HG02870 (cell line): ENCODE measurements around the gene MTERF2.
A peak's percentile ranks its signal among the peaks of the same experiment; 100 is the strongest.
"Not testable (repeated sequence)": the region's sequence is repeated elsewhere in the genome, so short reads cannot be mapped to it uniquely, and the experiment has no call there.

Experiments
- ATAC-seq: cut with Tn5 transposase; IDR thresholded peaks from one replicate; pipeline ENCODE4 v1.9.1; 2021; ENCODE audit warnings: mild to moderate bottlenecking, moderate library complexity; ENCODE audit not compliant: unreplicated experiment

Gene MTERF2, protein sequence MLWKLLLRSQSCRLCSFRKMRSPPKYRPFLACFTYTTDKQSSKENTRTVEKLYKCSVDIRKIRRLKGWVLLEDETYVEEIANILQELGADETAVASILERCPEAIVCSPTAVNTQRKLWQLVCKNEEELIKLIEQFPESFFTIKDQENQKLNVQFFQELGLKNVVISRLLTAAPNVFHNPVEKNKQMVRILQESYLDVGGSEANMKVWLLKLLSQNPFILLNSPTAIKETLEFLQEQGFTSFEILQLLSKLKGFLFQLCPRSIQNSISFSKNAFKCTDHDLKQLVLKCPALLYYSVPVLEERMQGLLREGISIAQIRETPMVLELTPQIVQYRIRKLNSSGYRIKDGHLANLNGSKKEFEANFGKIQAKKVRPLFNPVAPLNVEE

DNA sequence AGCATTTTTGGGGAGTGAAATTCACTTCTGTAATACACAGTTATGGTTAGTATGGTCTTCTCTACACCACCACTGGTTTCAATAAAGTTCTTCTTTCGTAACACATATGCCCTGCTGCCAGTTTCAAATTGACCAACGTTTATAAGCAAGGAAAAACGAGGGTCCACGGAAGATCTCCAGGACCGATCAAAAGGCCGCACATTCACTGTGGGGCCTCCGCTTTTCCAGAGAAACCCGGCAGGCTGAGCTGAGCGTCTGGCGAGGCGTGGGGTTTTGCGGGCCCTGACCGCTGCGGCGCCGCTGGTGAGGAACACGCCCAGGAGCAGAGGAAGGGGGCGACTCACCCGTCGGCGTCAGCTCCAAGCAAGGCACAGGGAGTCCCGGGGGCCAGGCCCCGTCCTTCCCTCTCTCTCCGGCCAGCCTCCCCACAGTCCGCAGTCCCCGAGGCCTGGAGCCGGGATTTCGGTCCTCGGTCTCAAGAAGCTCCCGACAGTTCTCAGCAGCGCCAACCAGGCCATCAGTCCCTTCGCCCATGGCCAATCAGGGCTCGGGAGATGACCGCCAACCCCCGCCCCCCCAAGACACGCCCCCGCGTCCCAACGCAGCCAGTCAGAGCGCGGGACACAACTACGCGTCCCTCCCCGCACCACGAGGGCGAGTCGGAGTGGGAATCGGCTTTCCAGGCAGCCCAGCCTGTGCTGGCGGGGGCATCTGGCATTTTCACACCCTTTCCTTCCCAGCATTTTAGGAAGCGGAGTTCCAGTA is at the start of gene MTERF2:
Gene MTERF2, minus strand, starts transcription at position 522 of the 765 bp plus-strand sequence. CDS start 8,432 bp downstream, outside the sequence.
- ATAC-seq: peak; percentile 92

DNA sequence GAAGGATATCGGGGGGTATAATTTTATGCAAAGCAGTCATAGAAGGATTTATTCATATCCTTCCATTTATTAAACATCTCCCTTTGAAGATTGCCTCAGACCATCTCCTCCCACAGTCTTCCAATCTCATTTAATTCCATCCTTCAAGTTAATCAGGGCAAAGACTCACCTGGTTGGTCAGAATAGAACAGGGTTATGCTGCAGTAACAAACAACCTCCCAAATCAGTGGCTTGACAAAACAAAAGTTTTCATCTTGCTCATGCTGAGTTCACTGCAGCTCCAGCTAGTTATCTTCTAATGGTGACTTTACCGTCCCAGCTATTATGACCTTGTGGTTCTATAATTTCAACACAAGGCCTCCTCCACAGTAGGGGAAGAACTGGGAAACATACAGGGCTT is 48.8 kb upstream of the MTERF2 start:
- no peak for ATAC-seq

DNA sequence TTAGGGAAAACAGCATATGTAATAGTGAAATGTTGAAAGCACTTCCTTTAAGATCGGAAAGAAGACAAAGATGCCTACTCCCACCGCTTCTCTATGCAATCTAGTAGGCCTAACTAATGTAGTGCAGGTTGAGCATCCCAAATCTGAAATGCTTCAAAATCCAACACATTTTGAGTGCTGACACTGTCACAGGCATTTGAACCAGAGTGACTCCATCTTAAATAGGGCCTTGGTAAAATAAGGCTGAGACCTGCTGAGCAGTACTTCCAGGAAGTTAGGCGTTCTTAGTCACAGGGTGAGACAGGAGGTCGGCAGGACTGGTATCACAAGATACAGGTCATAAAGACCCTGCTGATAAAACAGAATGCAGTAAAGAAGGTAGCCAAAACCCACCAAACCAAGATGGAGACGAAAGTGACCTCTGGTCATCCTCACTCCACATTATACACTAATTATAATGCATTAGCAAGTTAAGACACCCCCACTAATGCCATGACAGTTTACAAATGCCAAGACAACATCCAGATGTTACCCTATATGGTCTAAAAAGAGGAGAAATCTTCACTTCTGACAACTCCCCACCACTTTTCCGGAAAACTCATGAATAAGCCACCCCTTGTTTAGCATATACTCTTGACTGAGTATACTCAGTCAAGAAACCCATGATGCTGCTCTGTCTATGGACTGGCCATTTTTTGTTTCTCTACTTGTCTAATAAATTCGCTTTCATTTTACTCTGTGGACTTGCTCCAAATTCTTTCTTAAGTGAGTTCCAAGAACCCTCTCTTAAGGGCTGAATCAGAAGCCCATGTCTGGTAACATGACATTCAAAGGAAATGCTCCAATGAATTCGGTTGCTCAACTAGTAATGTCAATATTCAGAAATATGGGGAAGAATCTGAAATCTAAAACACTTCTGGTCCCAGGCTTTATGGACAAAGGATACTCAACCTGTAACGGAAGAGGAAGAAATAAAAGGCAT is 47.1 kb upstream of the MTERF2 start:
- ATAC-seq: no peak

DNA sequence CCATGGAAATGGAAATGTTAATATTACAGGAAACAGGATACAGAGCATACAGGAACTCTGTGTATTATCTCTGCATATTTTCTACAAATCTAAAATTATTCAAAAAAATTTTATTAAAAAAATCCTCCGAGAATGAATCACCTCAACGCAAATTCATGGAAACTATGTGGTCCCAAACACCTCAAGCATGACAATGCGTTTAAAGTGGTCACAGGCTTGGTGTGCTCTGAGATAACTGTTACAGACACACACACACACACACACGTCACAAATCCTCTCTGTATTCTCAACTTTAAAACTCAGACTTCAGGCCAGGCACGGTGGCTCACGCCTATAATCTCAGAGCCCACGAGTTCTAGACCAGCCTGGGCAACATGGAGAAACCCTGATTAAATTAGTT is 45.3 kb upstream of the MTERF2 start:
- no peak for ATAC-seq

DNA sequence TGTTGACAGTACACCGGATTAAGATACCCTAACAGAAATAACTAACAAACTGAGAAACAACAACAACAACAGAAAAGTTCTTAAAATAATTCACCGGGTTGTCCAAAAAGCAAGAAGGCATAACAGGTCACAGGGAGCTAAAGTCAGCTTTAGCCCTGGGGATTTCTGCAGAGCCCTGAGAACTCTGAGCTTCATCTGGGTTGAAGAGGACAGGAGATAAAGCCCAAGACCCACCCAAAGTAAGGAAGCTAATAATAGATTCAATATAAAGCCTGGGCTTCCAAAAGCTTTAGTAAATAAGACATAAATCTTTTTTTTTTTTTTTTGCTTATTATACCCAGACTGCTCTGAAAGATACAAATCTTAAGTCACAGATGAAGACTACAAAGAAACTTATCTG is 44.1 kb upstream of the MTERF2 start:
- no peak for ATAC-seq

DNA sequence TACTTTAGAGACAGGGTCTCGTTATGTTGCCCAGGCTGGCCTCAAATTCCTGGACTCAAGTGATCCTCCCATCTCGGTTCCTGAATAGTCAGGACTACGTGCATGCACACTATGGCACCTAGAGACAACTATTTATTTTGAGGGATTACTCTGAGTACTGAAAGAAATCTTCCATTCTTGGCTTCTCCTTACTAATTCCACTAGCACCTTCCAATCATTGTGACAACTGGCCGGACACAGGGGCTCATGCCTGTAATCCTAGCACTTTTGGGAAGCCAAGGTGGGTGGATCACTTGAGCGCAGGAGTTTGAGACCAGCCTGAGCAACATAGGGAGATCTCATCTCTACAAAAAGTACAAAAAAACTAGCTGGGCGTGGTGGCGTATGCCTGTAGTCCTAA is 42.1 kb upstream of the MTERF2 start:
- no peak for ATAC-seq

DNA sequence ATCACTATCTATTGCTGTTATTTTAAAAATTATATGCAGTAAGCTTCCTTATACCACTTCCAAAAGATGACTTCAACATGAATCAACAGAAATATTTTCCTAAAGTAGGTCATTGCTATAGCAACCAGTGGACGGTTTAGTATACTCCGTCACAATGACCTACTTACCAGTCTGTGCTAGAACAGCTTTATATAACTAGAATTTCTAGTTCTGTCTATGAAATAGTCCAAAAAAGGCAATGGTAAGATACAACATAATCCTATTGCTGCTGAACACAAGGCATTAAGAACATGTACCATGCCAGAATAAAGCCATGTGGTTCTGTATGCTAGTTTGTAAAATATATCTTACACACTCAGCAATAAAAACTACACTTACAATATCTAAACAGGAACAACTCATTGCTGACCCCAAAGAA is 40.7 kb upstream of the MTERF2 start:
- ATAC-seq: no peak

DNA sequence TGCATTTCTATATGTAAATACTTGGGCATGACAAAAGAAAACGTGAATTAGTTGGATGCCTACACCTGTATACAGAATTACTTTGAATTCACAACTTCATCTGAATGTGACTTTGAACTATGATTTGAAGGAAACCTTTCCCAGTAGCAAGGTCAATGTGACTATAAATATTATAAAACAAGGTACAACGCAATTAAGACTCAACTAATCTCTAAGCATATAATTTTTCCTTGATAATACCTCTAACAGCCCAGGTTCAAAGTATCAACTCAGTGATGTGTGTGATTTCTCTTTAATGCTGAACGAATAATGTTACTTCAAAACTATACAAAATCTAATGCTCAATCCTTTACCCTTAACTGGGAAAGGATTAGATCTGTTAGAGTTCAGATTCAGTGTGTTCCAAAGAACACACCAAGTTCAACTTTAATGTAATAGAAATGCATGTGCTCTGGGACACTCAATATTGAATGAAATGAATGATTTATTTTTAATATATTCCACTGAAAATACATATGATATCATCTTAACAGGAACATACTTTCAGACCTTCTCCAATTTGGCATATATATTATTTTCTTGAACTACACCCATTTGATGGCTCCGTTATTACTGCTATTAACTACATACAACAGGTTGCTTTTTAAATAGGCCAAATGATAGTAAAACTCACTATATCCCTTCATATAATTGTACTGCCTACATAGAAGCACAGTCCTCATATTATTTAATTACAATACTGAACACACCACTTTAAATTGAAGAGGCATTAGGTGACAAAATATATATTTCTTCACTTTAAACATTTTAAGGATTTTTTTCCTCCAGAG is 40.1 kb upstream of the MTERF2 start:
- no peak for ATAC-seq

DNA sequence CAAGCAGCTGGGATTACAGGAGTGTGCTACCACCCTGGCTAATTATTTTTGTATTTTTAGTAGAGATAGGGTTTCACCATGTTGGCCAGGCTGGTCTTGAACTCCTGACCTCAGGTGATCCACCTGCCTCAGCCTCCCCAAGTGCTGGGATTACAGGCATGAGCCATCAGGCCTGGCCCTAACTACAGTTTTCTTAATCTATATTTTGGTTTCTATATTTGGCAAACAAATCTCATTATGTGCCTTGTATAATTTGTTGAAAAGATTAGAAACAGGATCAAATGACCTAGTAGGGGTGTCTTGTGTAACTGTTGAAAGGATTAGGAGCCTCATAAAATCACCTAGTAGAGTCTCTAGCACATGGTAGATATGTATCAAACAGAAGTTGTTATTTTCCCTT is 39.4 kb upstream of the MTERF2 start:
- not testable (repeated sequence) for ATAC-seq

DNA sequence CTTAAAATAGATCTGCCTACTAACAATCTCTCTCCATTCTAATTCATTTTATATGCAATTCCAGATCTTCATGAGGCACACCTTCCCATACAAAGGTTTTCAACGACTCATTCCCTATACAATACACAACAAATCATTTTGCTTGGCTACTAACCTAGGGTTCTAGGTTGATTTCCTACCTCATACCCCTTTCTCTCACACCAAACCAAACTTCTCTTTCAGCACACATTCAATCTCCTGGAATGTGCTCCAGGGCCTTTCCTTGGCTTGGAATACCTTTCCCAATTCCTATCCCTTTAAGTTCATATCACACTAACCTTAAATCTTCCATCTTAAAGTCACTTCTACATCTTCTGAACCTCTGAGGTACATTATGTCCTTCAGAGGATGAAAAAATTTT is 38.7 kb upstream of the MTERF2 start:
- ATAC-seq: no peak

DNA sequence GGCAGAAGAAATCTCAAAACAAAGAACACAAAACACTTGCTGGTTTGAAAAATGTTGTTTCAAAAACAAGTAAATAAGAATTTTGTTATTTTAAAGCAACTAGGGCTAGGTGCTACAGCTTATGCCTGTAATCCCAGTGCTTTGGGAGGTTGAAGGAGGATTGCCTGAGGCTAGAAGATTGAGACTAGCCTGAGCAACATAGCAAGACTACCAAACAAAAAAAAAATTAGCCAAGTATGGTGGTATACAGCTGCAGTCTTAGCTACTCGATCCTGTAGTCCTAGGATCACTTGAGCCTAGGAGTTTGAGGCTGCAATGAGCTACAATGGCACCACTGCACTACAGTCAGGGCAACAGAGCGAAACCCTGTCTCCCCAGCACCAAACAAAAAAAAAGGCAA is 32.6 kb upstream of the MTERF2 start:
- ATAC-seq: no peak

DNA sequence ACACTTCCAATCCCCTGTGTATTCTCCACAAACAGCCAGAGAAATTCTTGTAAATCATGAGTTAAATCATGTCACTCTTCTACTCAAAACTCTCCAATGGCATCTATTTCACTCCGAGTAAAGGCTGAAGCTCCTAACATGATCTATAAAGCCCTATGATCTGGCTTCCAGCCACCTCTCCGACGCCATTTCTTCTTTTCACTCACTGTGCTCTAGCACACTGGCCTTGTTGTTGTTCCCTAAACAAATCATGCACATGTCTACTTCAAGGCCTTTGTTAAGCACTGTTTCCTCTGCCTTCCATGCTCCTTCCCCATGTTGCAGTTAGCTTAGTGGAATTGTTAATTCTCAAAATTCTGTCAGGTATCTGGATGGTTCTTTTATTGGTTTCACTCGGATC is 30.1 kb upstream of the MTERF2 start:
- ATAC-seq: no peak

DNA sequence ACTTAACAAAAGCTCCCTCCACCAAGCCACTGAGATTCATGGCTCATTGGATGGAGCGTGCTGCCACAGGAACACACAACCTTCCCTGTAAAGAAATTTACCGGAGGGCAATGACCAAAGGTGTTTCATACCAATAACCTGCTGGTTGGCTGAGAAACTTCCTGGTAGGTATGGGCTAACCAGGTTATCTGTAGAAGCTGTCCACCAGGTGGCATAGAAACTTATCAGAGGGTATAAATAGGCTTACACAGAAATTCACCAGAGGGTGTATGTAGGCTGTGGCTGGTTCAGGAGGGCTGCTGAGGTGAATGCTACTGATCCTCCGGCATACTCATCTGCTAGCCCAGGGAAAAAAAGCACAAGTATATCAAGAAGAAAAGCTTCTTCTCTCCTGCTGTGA is 27.1 kb upstream of the MTERF2 start:
- no peak for ATAC-seq

DNA sequence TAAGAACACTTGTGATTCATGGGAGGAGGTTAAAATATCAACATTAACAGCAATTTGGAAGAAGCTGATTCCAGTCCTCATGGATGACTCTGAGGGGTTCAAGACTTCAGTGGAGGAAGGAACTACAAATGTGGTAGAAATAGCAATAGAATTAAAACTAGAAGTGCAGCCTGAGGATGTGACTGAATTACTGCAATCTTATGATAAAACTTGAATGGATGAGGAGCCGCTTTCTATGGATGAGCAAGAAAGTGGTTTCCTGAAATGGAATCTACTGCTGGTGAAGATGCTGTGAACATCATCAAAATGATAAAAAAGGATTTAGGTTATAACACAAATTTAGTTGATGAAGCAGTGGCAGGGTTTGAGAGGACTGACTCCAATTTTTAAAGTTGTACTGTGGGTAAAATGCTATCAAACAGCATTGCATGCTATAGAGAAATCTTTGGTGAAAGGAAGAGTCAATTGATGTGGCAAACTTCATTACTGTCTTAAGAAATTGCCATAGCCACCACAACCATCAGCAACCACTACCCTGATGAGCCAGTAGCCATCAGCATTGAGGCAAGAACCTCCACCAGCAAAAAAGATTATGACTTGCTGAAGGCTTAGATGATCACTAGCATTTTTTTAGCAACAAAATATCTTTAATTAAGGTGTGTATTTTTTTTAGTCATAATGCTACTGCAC is 25.9 kb upstream of the MTERF2 start:
- no peak for ATAC-seq

DNA sequence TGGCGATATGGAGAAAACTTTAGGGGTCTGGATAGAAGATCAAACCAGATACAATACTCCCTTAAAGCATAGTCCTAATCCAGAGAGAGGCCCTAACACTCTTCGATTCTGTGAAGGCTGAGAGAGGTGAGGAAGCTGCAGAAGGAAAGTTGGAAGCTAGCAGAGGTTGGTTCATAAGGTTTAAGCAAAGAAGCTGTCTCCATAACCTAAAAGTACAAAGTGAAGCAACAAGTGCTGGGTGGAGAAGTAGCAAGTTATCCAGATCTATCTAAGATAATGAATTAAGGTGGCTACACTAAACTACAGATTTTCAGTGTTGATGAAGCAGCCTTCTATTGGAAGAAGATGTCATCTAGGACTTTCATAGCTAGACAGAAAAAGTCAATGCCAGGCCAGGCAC is 24.6 kb upstream of the MTERF2 start:
- ATAC-seq: no peak

DNA sequence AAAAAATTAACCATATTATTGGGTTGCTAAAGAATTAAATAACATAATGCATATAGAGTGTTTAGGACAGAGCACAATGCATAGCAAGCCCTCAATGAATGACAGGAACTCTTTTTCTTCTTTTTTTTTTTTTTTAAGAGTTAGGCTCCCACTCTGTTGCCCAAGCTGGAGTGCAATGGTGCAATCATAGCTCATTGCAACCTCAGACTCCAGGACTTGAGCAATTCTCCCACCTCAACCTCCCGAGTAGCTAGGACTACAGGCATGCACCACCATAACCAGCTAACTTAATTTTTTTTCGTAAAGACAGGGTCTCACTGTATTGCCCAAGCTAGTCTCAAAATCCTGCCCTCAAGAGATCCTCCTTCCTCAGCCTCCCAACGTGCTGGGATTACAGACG is 20.5 kb upstream of the MTERF2 start:
- no peak for ATAC-seq

DNA sequence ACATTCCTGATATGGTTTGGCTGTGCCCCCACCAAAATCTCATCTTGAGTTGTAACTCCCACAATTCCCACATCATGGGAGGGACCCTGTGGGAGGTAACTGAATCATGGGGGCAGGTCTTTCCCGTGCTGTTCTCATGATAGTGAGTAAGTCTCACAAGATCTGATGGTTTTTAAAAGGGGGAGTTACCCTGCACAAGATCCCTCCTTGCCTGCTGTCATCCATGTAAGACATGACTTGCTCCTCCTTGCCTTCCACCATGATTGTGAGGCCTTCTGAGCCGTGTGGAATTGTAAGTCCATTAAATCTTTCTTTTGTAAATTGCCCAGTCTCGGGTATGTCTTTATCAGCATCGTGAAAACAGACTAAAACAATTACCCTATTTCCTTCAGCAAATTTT is 15.7 kb upstream of the MTERF2 start:
- ATAC-seq: not testable (repeated sequence)

DNA sequence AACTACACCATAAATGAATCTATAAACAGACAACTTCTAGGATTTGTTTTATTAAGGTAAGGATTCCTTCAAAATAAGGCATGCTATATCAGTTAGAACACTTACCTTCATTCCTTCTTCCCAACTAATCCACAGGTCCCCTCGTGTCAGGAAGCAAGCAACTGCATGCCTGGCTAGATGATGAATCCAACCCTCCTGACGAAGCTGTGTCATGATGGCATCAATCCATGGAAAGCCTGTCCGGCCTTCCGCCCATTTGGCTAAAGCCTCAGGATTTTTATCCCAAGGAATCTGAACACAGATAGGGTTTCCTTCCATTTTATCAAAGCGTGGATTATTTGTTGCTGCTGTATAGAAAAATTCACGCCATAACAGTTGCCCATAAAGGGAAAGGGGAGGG is 12.5 kb upstream of the MTERF2 start:
- no peak for ATAC-seq

DNA sequence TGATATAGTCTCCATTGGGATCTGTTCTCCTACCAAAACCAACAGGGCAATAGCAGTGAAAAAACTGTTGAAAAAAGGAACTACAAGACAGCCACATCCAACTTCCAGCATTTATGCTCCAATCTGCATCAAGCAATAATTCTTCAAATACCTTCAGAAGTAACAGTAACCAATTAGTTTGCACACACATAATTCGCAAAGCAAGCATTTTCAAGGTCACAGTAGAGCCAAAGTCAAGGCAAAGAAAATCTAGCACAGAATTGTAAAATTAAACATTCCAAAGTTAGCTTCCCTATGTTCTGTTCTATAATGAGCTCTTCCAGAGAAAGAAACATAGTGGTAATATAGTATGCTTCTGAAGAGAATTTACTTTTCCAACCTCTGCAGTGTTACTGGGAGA is 11.0 kb upstream of the MTERF2 start:
- ATAC-seq: no peak

DNA sequence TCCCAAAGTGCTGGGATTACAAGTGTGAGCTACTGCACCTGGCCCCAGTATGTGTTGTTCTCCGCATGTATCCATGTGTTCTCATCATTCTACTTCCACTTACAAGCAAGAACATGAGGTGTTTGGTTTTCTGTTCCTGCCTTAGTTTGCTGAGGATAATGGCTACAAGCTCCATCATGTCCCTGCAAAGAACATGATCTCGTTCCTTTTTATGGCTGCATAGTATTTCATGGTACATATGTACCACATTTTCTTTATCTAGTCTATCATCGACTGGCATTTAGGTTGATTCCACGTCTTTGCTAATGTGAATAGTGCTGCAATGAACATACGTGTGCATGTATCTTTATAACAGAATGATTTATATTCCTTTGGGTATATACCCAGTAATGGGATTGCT is 9.2 kb upstream of the MTERF2 start:
- not testable (repeated sequence) for ATAC-seq
